ENCODE results near the gene MTUS2.

Gene MTUS2

GRCh38 chr13:29170436-29171082 is 350.4 kb downstream of the MTUS2 start:
- H3K9ac ChIP-seq (ENCODE audit: insufficient read length, low read depth) = no peak overlapping the region
- DNase-seq (ENCODE audit: low read depth, low spot score) = no peak
- no peaks in the 10 kb centered on the region for H3K27me3 ChIP-seq (ENCODE audit: insufficient read depth, insufficient read length)
- H3K4me3 ChIP-seq (ENCODE audit: insufficient read length, low read depth) = no peak overlapping the region
- H3K4me1 ChIP-seq (ENCODE audit: insufficient read depth, insufficient read length) = no peaks in the 10 kb centered on the region
- TF ChIP-seq ZNF274 (IDR thresholded peaks at IDR 0.05; ENCODE audit: low read depth, low read length) (no peak), YY1 (IDR thresholded peaks at IDR 0.05; ENCODE audit: insufficient read depth, insufficient read length) (no peak), SUZ12 (IDR thresholded peaks at IDR 0.05; ENCODE audit: extremely low read depth, insufficient read depth, insufficient read length) (no peak)
- H3K36me3 ChIP-seq (ENCODE audit: insufficient read depth, insufficient read length, low read length) = no peaks in the 10 kb centered on the region
- H3K9me3 ChIP-seq (ENCODE audit: insufficient read depth, low read length) = no peaks in the 10 kb centered on the region

- H3K9me3 ChIP-seq (ENCODE audit: insufficient read depth, low read length) = no peaks in the 10 kb centered on the region
- H3K4me3 ChIP-seq (ENCODE audit: insufficient read length, low read depth) = no peak overlapping the region
- H3K27me3 ChIP-seq (ENCODE audit: insufficient read depth, insufficient read length) = no peaks in the 10 kb centered on the region
- H3K4me1 ChIP-seq (ENCODE audit: insufficient read depth, insufficient read length) = no peaks in the 10 kb centered on the region
- H3K9ac ChIP-seq (ENCODE audit: insufficient read length, low read depth) = no peak overlapping the region
- H3K36me3 ChIP-seq (ENCODE audit: insufficient read depth, insufficient read length, low read length) = no peaks in the 10 kb centered on the region
- TF ChIP-seq ZNF274 (IDR thresholded peaks at IDR 0.05; ENCODE audit: low read depth, low read length) = no peak
- no peak for TF ChIP-seq SUZ12 (IDR thresholded peaks at IDR 0.05; ENCODE audit: extremely low read depth, insufficient read depth, insufficient read length)
- no peak for TF ChIP-seq YY1 (IDR thresholded peaks at IDR 0.05; ENCODE audit: insufficient read depth, insufficient read length)
- DNase-seq (ENCODE audit: low read depth, low spot score) = no peak
Observed at GRCh38 chr13:29171244-29171643, 351.1 kb downstream of the MTUS2 start.

- H3K9ac ChIP-seq (ENCODE audit: insufficient read length, low read depth) = no peak overlapping the region
- H3K4me3 ChIP-seq (ENCODE audit: insufficient read length, low read depth) = no peak overlapping the region
- H3K9me3 ChIP-seq (ENCODE audit: insufficient read depth, low read length) = no peaks in the 10 kb centered on the region
- no peak for DNase-seq (ENCODE audit: low read depth, low spot score)
- H3K27me3 ChIP-seq (ENCODE audit: insufficient read depth, insufficient read length) = no peaks in the 10 kb centered on the region
- no peak for TF ChIP-seq YY1 (IDR thresholded peaks at IDR 0.05; ENCODE audit: insufficient read depth, insufficient read length)
- TF ChIP-seq ZNF274 (IDR thresholded peaks at IDR 0.05; ENCODE audit: low read depth, low read length) = no peak
- no peak for TF ChIP-seq SUZ12 (IDR thresholded peaks at IDR 0.05; ENCODE audit: extremely low read depth, insufficient read depth, insufficient read length)
- H3K4me1 ChIP-seq (ENCODE audit: insufficient read depth, insufficient read length) = no peaks in the 10 kb centered on the region
- no peaks in the 10 kb centered on the region for H3K36me3 ChIP-seq (ENCODE audit: insufficient read depth, insufficient read length, low read length)
Observed at GRCh38 chr13:29174093-29174492, 354.0 kb downstream of the MTUS2 start.

- Histone ChIP-seq H3K36me3 (ENCODE audit: insufficient read depth, insufficient read length, low read length) (no peaks in the 10 kb centered on the region), H3K9me3 (ENCODE audit: insufficient read depth, low read length) (no peaks in the 10 kb centered on the region), H3K4me3 (ENCODE audit: insufficient read length, low read depth) (no peak overlapping the region), H3K9ac (ENCODE audit: insufficient read length, low read depth) (no peak overlapping the region), H3K27me3 (ENCODE audit: insufficient read depth, insufficient read length) (no peaks in the 10 kb centered on the region), H3K4me1 (ENCODE audit: insufficient read depth, insufficient read length) (no peaks in the 10 kb centered on the region)
- DNase-seq (ENCODE audit: low read depth, low spot score) = no peak
- TF ChIP-seq YY1 (IDR thresholded peaks at IDR 0.05; ENCODE audit: insufficient read depth, insufficient read length) (no peak), ZNF274 (IDR thresholded peaks at IDR 0.05; ENCODE audit: low read depth, low read length) (no peak), SUZ12 (IDR thresholded peaks at IDR 0.05; ENCODE audit: extremely low read depth, insufficient read depth, insufficient read length) (no peak)
Observed at GRCh38 chr13:29175250-29175873, 355.2 kb downstream of the MTUS2 start.

GRCh38 chr13:29180055-29180454 is 359.9 kb downstream of the MTUS2 start:
- H3K36me3 ChIP-seq (ENCODE audit: insufficient read depth, insufficient read length, low read length) = no peaks in the 10 kb centered on the region
- no peak overlapping the region for H3K9ac ChIP-seq (ENCODE audit: insufficient read length, low read depth)
- no peak overlapping the region for H3K4me3 ChIP-seq (ENCODE audit: insufficient read length, low read depth)
- no peak for DNase-seq (ENCODE audit: low read depth, low spot score)
- peaks cover 4% of the 10 kb centered on the region for H3K9me3 ChIP-seq (ENCODE audit: insufficient read depth, low read length)
- TF ChIP-seq ZNF274 (IDR thresholded peaks at IDR 0.05; ENCODE audit: low read depth, low read length) = no peak
- TF ChIP-seq YY1 (IDR thresholded peaks at IDR 0.05; ENCODE audit: insufficient read depth, insufficient read length) = no peak
- no peaks in the 10 kb centered on the region for H3K27me3 ChIP-seq (ENCODE audit: insufficient read depth, insufficient read length)
- H3K4me1 ChIP-seq (ENCODE audit: insufficient read depth, insufficient read length) = no peaks in the 10 kb centered on the region

DNA sequence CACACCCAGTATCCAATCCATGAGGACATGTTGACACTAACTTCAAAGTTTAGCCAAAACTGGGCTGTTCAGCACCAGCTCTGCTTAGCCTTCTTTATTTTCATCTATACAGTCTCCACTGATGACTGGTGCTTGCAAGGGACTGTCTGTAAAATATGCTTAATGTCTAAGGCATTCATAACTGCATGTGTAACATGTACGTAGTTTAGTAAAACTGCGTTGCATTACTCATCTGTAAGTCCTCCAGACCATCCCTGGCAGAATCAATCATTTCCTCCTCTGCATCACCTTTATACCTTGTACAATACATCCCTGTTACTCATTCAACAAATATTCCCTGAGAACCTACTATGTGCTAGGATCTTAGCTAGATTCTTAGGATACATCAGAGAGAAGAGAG is 362.1 kb downstream of the MTUS2 start:
- H3K9me3 ChIP-seq (ENCODE audit: insufficient read depth, low read length) = peaks cover 4% of the 10 kb centered on the region
- H3K27me3 ChIP-seq (ENCODE audit: insufficient read depth, insufficient read length) = no peaks in the 10 kb centered on the region
- DNase-seq (ENCODE audit: low read depth, low spot score) = no peak
- no peaks in the 10 kb centered on the region for H3K36me3 ChIP-seq (ENCODE audit: insufficient read depth, insufficient read length, low read length)
- H3K9ac ChIP-seq (ENCODE audit: insufficient read length, low read depth) = no peak overlapping the region
- H3K4me3 ChIP-seq (ENCODE audit: insufficient read length, low read depth) = no peak overlapping the region
- TF ChIP-seq SUZ12 (IDR thresholded peaks at IDR 0.05; ENCODE audit: extremely low read depth, insufficient read depth, insufficient read length) = no peak
- TF ChIP-seq ZNF274 (IDR thresholded peaks at IDR 0.05; ENCODE audit: low read depth, low read length) = no peak
- TF ChIP-seq YY1 (IDR thresholded peaks at IDR 0.05; ENCODE audit: insufficient read depth, insufficient read length) = no peak
- H3K4me1 ChIP-seq (ENCODE audit: insufficient read depth, insufficient read length) = no peaks in the 10 kb centered on the region

DNA sequence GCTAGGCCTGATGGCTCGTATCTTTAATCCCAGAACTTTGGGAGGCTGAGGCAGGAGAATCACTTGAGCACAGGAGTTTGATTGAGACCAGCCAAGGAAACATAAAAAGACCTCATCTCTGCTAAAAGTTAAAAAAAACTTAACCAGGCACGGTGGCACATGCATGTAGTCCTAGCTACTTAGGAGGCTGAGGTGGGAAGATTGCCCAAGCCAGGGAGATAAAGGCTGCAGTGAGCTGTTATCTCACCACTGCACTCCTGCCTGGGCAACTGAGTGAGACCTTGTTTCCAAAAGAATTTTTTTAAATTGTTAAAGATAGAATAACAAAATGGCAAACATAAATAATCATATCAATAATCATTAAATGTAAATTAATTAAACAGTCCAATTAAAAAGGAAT is 365.8 kb downstream of the MTUS2 start:
- TF ChIP-seq YY1 (IDR thresholded peaks at IDR 0.05; ENCODE audit: insufficient read depth, insufficient read length) (no peak), ZNF274 (IDR thresholded peaks at IDR 0.05; ENCODE audit: low read depth, low read length) (no peak), SUZ12 (IDR thresholded peaks at IDR 0.05; ENCODE audit: extremely low read depth, insufficient read depth, insufficient read length) (no peak)
- H3K4me3 ChIP-seq (ENCODE audit: insufficient read length, low read depth) = no peak overlapping the region
- no peaks in the 10 kb centered on the region for H3K27me3 ChIP-seq (ENCODE audit: insufficient read depth, insufficient read length)
- no peak for DNase-seq (ENCODE audit: low read depth, low spot score)
- H3K9ac ChIP-seq (ENCODE audit: insufficient read length, low read depth) = no peak overlapping the region
- H3K9me3 ChIP-seq (ENCODE audit: insufficient read depth, low read length) = peaks cover 4% of the 10 kb centered on the region
- H3K36me3 ChIP-seq (ENCODE audit: insufficient read depth, insufficient read length, low read length) = no peaks in the 10 kb centered on the region
- H3K4me1 ChIP-seq (ENCODE audit: insufficient read depth, insufficient read length) = no peaks in the 10 kb centered on the region
